HEK293 (cell line): ENCODE data around the gene CPNE5.
A peak's percentile ranks its signal among the peaks of the same experiment; 100 is the strongest.

Experiments
- CTCF ChIA-PET: fragments of 350-600 bp; formaldehyde crosslinking; extraction: SDS; loops from one replicate; lab custom pipeline; 2021; ENCODE audit warnings: antibody characterized with exemption; lab: Yijun Ruan, JAX
- POLR2A ChIA-PET: fragments of 300-600 bp; formaldehyde crosslinking; extraction: SDS; loops from one replicate; lab custom pipeline; 2020; ENCODE audit warnings: antibody characterized with exemption, inconsistent platforms; lab: Yijun Ruan, JAX
- H3K27ac ChIP-seq: fragments of 200-500 bp; sonication (Bioruptor generic); 2 replicates; pipeline ENCODE4 v1.5.1; 2014; ENCODE audit warnings: low read depth, low read length, control low read depth, inconsistent platforms; ENCODE audit errors: extremely low read depth
- H3K36me3 ChIP-seq, 2 experiments: fragments of 200-500 bp in 1 of 2; sonication (Bioruptor generic) in 1 of 2; 1 replicate in 1 of 2; 2 replicates in 1 of 2; pipeline ENCODE4 v1.5.1; 2014 to 2017; ENCODE audit warnings: inconsistent platforms in 2 of 2, low read length in 2 of 2; ENCODE audit not compliant: control insufficient read depth in 2 of 2, insufficient read depth in 1 of 2
- H3K4me1 ChIP-seq: fragments of 200-500 bp; sonication (Bioruptor generic); 2 replicates; pipeline ENCODE4 v1.5.1; 2014; ENCODE audit warnings: mild to moderate bottlenecking, low read length, inconsistent platforms; ENCODE audit not compliant: control insufficient read depth, insufficient read depth
- H3K4me3 ChIP-seq: 2 replicates; pipeline ENCODE4 v1.5.1; 2011; ENCODE audit warnings: low read depth, mild to moderate bottlenecking, control low read depth, low read length, moderate library complexity
- H3K9me3 ChIP-seq: fragments of 200-500 bp; sonication (Bioruptor generic); 2 replicates; pipeline ENCODE4 v1.5.1; 2014; ENCODE audit warnings: low read depth, low read length, inconsistent platforms; ENCODE audit not compliant: control insufficient read depth, insufficient read depth
- ATF2 ChIP-seq: fragments of 450-650 bp; formaldehyde crosslinking; IDR thresholded peaks from 2 replicates; pipeline ENCODE4 v1.5.1; 2016; ENCODE audit warnings: missing biosample characterization, missing genetic modification characterization, low read depth
- BCL11A ChIP-seq: fragments of 450-650 bp; formaldehyde crosslinking; IDR thresholded peaks from 2 replicates; pipeline ENCODE4 v1.5.1; 2016; ENCODE audit warnings: low read depth, missing biosample characterization, missing genetic modification characterization
- EGR2 ChIP-seq: fragments of 450-650 bp; formaldehyde crosslinking; IDR thresholded peaks from 2 replicates; pipeline ENCODE4 v1.5.1; 2016; ENCODE audit warnings: low read depth, missing biosample characterization, missing genetic modification characterization
- GLI2 ChIP-seq: fragments of 450-650 bp; formaldehyde crosslinking; IDR thresholded peaks from 2 replicates; pipeline ENCODE4; 2017; ENCODE audit warnings: missing biosample characterization, missing genetic modification characterization, low read depth, borderline replicate concordance
- PATZ1 ChIP-seq: fragments of 450-650 bp; formaldehyde crosslinking; IDR thresholded peaks from 2 replicates; pipeline ENCODE4 v1.5.1; 2016; ENCODE audit warnings: missing biosample characterization, missing genetic modification characterization
- SP7 ChIP-seq: fragments of 450-650 bp; formaldehyde crosslinking; IDR thresholded peaks from 2 replicates; pipeline ENCODE4 v1.5.1; 2016; ENCODE audit warnings: missing biosample characterization, missing genetic modification characterization
- ZBTB17 ChIP-seq: fragments of 450-650 bp; formaldehyde crosslinking; IDR thresholded peaks from 2 replicates; pipeline ENCODE4 v1.5.1; 2016; ENCODE audit warnings: missing biosample characterization, missing genetic modification characterization
- ZBTB20 ChIP-seq: fragments of 450-650 bp; formaldehyde crosslinking; IDR thresholded peaks from 2 replicates; pipeline ENCODE4 v1.5.1; 2016; ENCODE audit warnings: missing biosample characterization, missing genetic modification characterization
- ZBTB26 ChIP-seq: fragments of 450-650 bp; formaldehyde crosslinking; optimal IDR thresholded peaks from 2 replicates; pipeline ENCODE3; 2016; ENCODE audit warnings: missing biosample characterization, mild to moderate bottlenecking, missing genetic modification characterization
- ZBTB6 ChIP-seq: fragments of 450-650 bp; formaldehyde crosslinking; IDR thresholded peaks from 2 replicates; pipeline ENCODE4 v1.5.1; 2017; ENCODE audit warnings: missing biosample characterization, missing genetic modification characterization
- ZEB2 ChIP-seq: fragments of 450-650 bp; formaldehyde crosslinking; IDR thresholded peaks from 2 replicates; pipeline ENCODE4 v1.5.1; 2016; ENCODE audit warnings: missing biosample characterization, missing genetic modification characterization
- ZNF121 ChIP-seq: fragments of 450-650 bp; formaldehyde crosslinking; IDR thresholded peaks from 2 replicates; pipeline ENCODE4 v1.5.1; 2016; ENCODE audit warnings: missing biosample characterization, missing genetic modification characterization
- ZNF24 ChIP-seq: fragments of 450-650 bp; formaldehyde crosslinking; IDR thresholded peaks from 2 replicates; pipeline ENCODE4 v1.5.1; 2016; ENCODE audit warnings: missing biosample characterization, missing genetic modification characterization
- ZNF335 ChIP-seq: fragments of 450-650 bp; formaldehyde crosslinking; conservative IDR thresholded peaks from 2 replicates; pipeline ENCODE4 v1.5.1; 2016; ENCODE audit warnings: missing biosample characterization, missing genetic modification characterization
- ZNF404 ChIP-seq: fragments of 450-650 bp; formaldehyde crosslinking; IDR thresholded peaks from 2 replicates; pipeline ENCODE4 v1.5.1; 2017; ENCODE audit warnings: missing biosample characterization, missing genetic modification characterization
- ZNF514 ChIP-seq: fragments of 450-650 bp; formaldehyde crosslinking; IDR thresholded peaks from 2 replicates; pipeline ENCODE4 v1.5.1; 2016; ENCODE audit warnings: missing biosample characterization, missing genetic modification characterization
- ZNF596 ChIP-seq: fragments of 450-650 bp; IDR thresholded peaks from 2 replicates; pipeline ENCODE4 v1.5.0; 2018; ENCODE audit warnings: missing biosample characterization, mild to moderate bottlenecking, missing genetic modification characterization, moderate library complexity
- ZNF600 ChIP-seq: fragments of 450-650 bp; formaldehyde crosslinking; IDR thresholded peaks from 2 replicates; pipeline ENCODE4 v1.5.1; 2016; ENCODE audit warnings: missing biosample characterization, missing genetic modification characterization
- ZNF837 ChIP-seq: fragments of 450-650 bp; formaldehyde crosslinking; IDR thresholded peaks from 2 replicates; pipeline ENCODE4 v1.5.1; 2016; ENCODE audit warnings: missing biosample characterization, missing genetic modification characterization

Gene CPNE5

GRCh38 chr6:36752187-36752885 lies 86.9 kb downstream of the CPNE5 start:
- H3K4me1 ChIP-seq = no peaks in the 10 kb centered on the region; the same call in 1 of the 2 replicates
- H3K4me3 ChIP-seq = no peak overlapping the region
- POLR2A ChIA-PET = interaction anchor here (2.3 kb wide), 1 partner anchor 73 kb away, joined by 12 read pairs; the partner anchor contains the start of gene CDKN1A

GRCh38 chr6:36751833-36752186 lies 87.4 kb downstream of the CPNE5 start:
- H3K4me1 ChIP-seq = no peaks in the 10 kb centered on the region; the same call in 1 of the 2 replicates
- TF ChIP-seq EGR2 (tag by site-specific recombination) = 0 out of 2 replicates have a peak, but pooled peaks have one; percentile 17
- TF ChIP-seq BCL11A (tag by site-specific recombination) = no peak
- no peak for TF ChIP-seq ZNF596 (tag by site-specific recombination)
- no peak for TF ChIP-seq ZNF404 (tag by site-specific recombination)
- ChIA-PET CTCF (interaction anchor here (0.6 to 5.5 kb wide), 10 partner anchors 8 to 454 kb away, joined by 3 to 47 read pairs (median 6); no protein-coding TSS in a partner anchor), POLR2A (interaction anchor here (2.3 kb wide), 1 partner anchor 73 kb away, joined by 12 read pairs; the partner anchor contains the start of gene CDKN1A)
- no peaks in the 10 kb centered on the region for H3K9me3 ChIP-seq
- no peak overlapping the region for H3K27ac ChIP-seq
- no peaks in the 10 kb centered on the region for H3K36me3 ChIP-seq
- no peak overlapping the region for H3K4me3 ChIP-seq

More at GRCh38 chr6:36752187-36752885, 86.9 kb downstream of the CPNE5 start:
- Histone ChIP-seq H3K36me3 (no peaks in the 10 kb centered on the region), H3K27ac (0 out of 2 replicates have a peak overlapping the region, but pooled peaks have one; percentile 6), H3K9me3 (no peaks in the 10 kb centered on the region)
- CTCF ChIA-PET = interaction anchor here (0.7 to 5.5 kb wide), 7 partner anchors 14 to 266 kb away, joined by 3 to 38 read pairs (median 5); no protein-coding TSS in a partner anchor
- TF ChIP-seq ZBTB6 (tag by site-specific recombination) = 0 out of 2 replicates have a peak, but pooled peaks have one; percentile 30
- TF ChIP-seq ZBTB26 = no peak
- peak; percentile 48 for TF ChIP-seq ZNF600
- TF ChIP-seq ZNF514 = no peak
- TF ChIP-seq ZBTB17 = peak; percentile 20; the same call in 1 of the 2 replicates
- peak; percentile 50; the same call in 1 of the 2 replicates for TF ChIP-seq ZBTB20
- TF ChIP-seq ZNF121 = no peak
- TF ChIP-seq SP7 (tag by site-specific recombination) = 0 out of 2 replicates have a peak, but pooled peaks have one; percentile 12
- no peak for TF ChIP-seq ATF2
- TF ChIP-seq ZNF335 (tag by site-specific recombination) = peak; percentile 44; the same call in 1 of the 2 replicates
- TF ChIP-seq ZNF837 (tag by site-specific recombination) = no peak
- TF ChIP-seq PATZ1 (tag by site-specific recombination) = 0 out of 2 replicates have a peak, but pooled peaks have one; percentile 12
- TF ChIP-seq ZNF24 (tag by site-specific recombination) = no peak
- TF ChIP-seq ZEB2 (tag by site-specific recombination) = 0 out of 2 replicates have a peak, but pooled peaks have one; percentile 40
- TF ChIP-seq GLI2 = no peak
- TF ChIP-seq, all 188 proteins: peak for 8
